Glomerular endothelial cell (primary cell): ENCODE results near the gene XPA. TPM values are rescaled to one million over a fixed set of nuclear protein-coding genes. Genes with fewer than 3 reads are reported as not detected.

Experiments
- total RNA-seq: library from RNA; depleted of rRNA; stranded (reverse); fragments of >200 nt; gene quantifications from 2 replicates; pipeline ENCODE4 v1.2.3, GENCODE V29; 2015

The XPA gene
- total RNA-seq, 1 donor from 2014 or later, result 9.4 TPM

Other genes starting within 250 kb of the XPA start
- 2.9 and 5.1 TPM in 2 replicates for gene TMOD1, start 195.7 kb downstream of the XPA start, total RNA-seq
- gene TSTD2, start 64.0 kb downstream of the XPA start, total RNA-seq, result 7.1 and 12.7 TPM in 2 replicates
- 26.4 and 34.1 TPM in 2 replicates for gene NCBP1, start 63.5 kb downstream of the XPA start, total RNA-seq
- gene FOXE1, start 155.9 kb upstream of the XPA start, total RNA-seq, result 0.06 and 0.97 TPM in 2 replicates
- 11.3 and 29.9 TPM in 2 replicates for gene TRMO, start 225.2 kb upstream of the XPA start, total RNA-seq
- gene HEMGN, start 240.8 kb upstream of the XPA start, total RNA-seq, result not detected in 2 replicates